HEK293 (cell line): ENCODE data around the gene RPAP3.

Experiments
- CTCF ChIA-PET: fragments of 350-600 bp; formaldehyde crosslinking; extraction: SDS; loops from one replicate; lab custom pipeline; 2021; ENCODE audit warnings: antibody characterized with exemption; lab: Yijun Ruan, JAX
- POLR2A ChIA-PET: fragments of 300-600 bp; formaldehyde crosslinking; extraction: SDS; loops from one replicate; lab custom pipeline; 2020; ENCODE audit warnings: antibody characterized with exemption, inconsistent platforms; lab: Yijun Ruan, JAX
- H3K27ac ChIP-seq: fragments of 200-500 bp; sonication (Bioruptor generic); 2 replicates; pipeline ENCODE4 v1.5.1; 2014; ENCODE audit warnings: low read depth, low read length, control low read depth, inconsistent platforms; ENCODE audit errors: extremely low read depth
- H3K36me3 ChIP-seq, 2 experiments: fragments of 200-500 bp in 1 of 2; sonication (Bioruptor generic) in 1 of 2; 1 replicate in 1 of 2; 2 replicates in 1 of 2; pipeline ENCODE4 v1.5.1; 2014 to 2017; ENCODE audit warnings: inconsistent platforms in 2 of 2, low read length in 2 of 2; ENCODE audit not compliant: control insufficient read depth in 2 of 2, insufficient read depth in 1 of 2
- H3K4me1 ChIP-seq: fragments of 200-500 bp; sonication (Bioruptor generic); 2 replicates; pipeline ENCODE4 v1.5.1; 2014; ENCODE audit warnings: mild to moderate bottlenecking, low read length, inconsistent platforms; ENCODE audit not compliant: control insufficient read depth, insufficient read depth
- H3K4me3 ChIP-seq: 2 replicates; pipeline ENCODE4 v1.5.1; 2011; ENCODE audit warnings: low read depth, mild to moderate bottlenecking, control low read depth, low read length, moderate library complexity
- H3K9me3 ChIP-seq: fragments of 200-500 bp; sonication (Bioruptor generic); 2 replicates; pipeline ENCODE4 v1.5.1; 2014; ENCODE audit warnings: low read depth, low read length, inconsistent platforms; ENCODE audit not compliant: control insufficient read depth, insufficient read depth
- EGR2 ChIP-seq: fragments of 450-650 bp; formaldehyde crosslinking; IDR thresholded peaks from 2 replicates; pipeline ENCODE4 v1.5.1; 2016; ENCODE audit warnings: low read depth, missing biosample characterization, missing genetic modification characterization
- GLI2 ChIP-seq: fragments of 450-650 bp; formaldehyde crosslinking; IDR thresholded peaks from 2 replicates; pipeline ENCODE4; 2017; ENCODE audit warnings: missing biosample characterization, missing genetic modification characterization, low read depth, borderline replicate concordance
- HIC1 ChIP-seq: fragments of 450-650 bp; formaldehyde crosslinking; IDR thresholded peaks from 2 replicates; pipeline ENCODE4 v1.5.1; 2016; ENCODE audit warnings: missing biosample characterization, missing genetic modification characterization
- KLF16 ChIP-seq: fragments of 450-650 bp; formaldehyde crosslinking; IDR thresholded peaks from 2 replicates; pipeline ENCODE4 v1.5.1; 2017; ENCODE audit warnings: missing biosample characterization, missing genetic modification characterization
- SP3 ChIP-seq: fragments of 450-650 bp; formaldehyde crosslinking; IDR thresholded peaks from 2 replicates; pipeline ENCODE4 v1.5.1; 2016; ENCODE audit warnings: missing biosample characterization, missing genetic modification characterization
- ZBTB48 ChIP-seq: fragments of 450-650 bp; formaldehyde crosslinking; IDR thresholded peaks from 2 replicates; pipeline ENCODE4 v1.5.1; 2016; ENCODE audit warnings: missing biosample characterization, missing genetic modification characterization
- ZFHX2 ChIP-seq: fragments of 450-650 bp; formaldehyde crosslinking; conservative IDR thresholded peaks from 2 replicates; pipeline ENCODE4 v1.5.1; 2016; ENCODE audit warnings: missing biosample characterization, missing genetic modification characterization
- ZIC2 ChIP-seq: fragments of 450-650 bp; formaldehyde crosslinking; IDR thresholded peaks from 2 replicates; pipeline ENCODE4 v1.5.1; 2016; ENCODE audit warnings: missing biosample characterization, missing genetic modification characterization
- ZNF140 ChIP-seq: fragments of 450-650 bp; formaldehyde crosslinking; IDR thresholded peaks from 2 replicates; pipeline ENCODE4 v1.5.1; 2016; ENCODE audit warnings: missing biosample characterization, missing genetic modification characterization
- ZNF148 ChIP-seq: fragments of 450-650 bp; formaldehyde crosslinking; IDR thresholded peaks from 2 replicates; pipeline ENCODE4 v1.5.0; 2017; ENCODE audit warnings: missing biosample characterization, missing genetic modification characterization, borderline replicate concordance
- ZNF26 ChIP-seq: fragments of 450-650 bp; formaldehyde crosslinking; IDR thresholded peaks from 2 replicates; pipeline ENCODE4 v1.5.1; 2016; ENCODE audit warnings: missing biosample characterization, missing genetic modification characterization
- ZNF280D ChIP-seq: fragments of 450-650 bp; formaldehyde crosslinking; IDR thresholded peaks from 2 replicates; pipeline ENCODE4 v1.5.1; 2016; ENCODE audit warnings: missing biosample characterization, missing genetic modification characterization
- ZNF350 ChIP-seq: fragments of 450-650 bp; formaldehyde crosslinking; IDR thresholded peaks from 2 replicates; pipeline ENCODE4 v1.5.0; 2017; ENCODE audit warnings: missing biosample characterization, mild to moderate bottlenecking, missing genetic modification characterization
- ZNF549 ChIP-seq: fragments of 450-650 bp; IDR thresholded peaks from 2 replicates; pipeline ENCODE4 v1.5.1; 2018; ENCODE audit warnings: missing biosample characterization, missing genetic modification characterization, mild to moderate bottlenecking, inconsistent platforms, moderate library complexity
- ZNF654 ChIP-seq: fragments of 450-650 bp; formaldehyde crosslinking; IDR thresholded peaks from 2 replicates; pipeline ENCODE4 v1.5.1; 2016; ENCODE audit warnings: low read depth, missing biosample characterization, missing genetic modification characterization
- ZNF777 ChIP-seq: fragments of 450-650 bp; formaldehyde crosslinking; IDR thresholded peaks from 2 replicates; pipeline ENCODE4 v1.5.1; 2017; ENCODE audit warnings: missing biosample characterization, missing genetic modification characterization, borderline replicate concordance
- ZNF785 ChIP-seq: fragments of 450-650 bp; formaldehyde crosslinking; IDR thresholded peaks from 2 replicates; pipeline ENCODE4 v1.5.1; 2016; ENCODE audit warnings: missing biosample characterization, missing genetic modification characterization
- ZNF791 ChIP-seq: fragments of 450-650 bp; formaldehyde crosslinking; IDR thresholded peaks from 2 replicates; pipeline ENCODE4 v1.5.1; 2016; ENCODE audit warnings: missing biosample characterization, missing genetic modification characterization
- ZNF792 ChIP-seq: fragments of 450-650 bp; formaldehyde crosslinking; IDR thresholded peaks from 2 replicates; pipeline ENCODE4 v1.5.1; 2016; ENCODE audit warnings: missing biosample characterization, missing genetic modification characterization

RPAP3 gene

GRCh38 chr12:47746523-47746922 is 40.7 kb upstream of the RPAP3 start:
- peak; percentile 72 for TF ChIP-seq ZFHX2 (tag by site-specific recombination)
- TF ChIP-seq ZNF549 (tag by site-specific recombination), result no peak
- no peak for TF ChIP-seq ZNF785 (tag by site-specific recombination)
- TF ChIP-seq EGR2, result peak; percentile 47; the same call in 1 of the 2 replicates
- TF ChIP-seq GLI2 (tag by site-specific recombination), result no peak
- no peak for TF ChIP-seq ZNF280D (tag by site-specific recombination)
- no peak for TF ChIP-seq ZBTB48
- TF ChIP-seq SP3 (tag by site-specific recombination), result no peak
- TF ChIP-seq ZNF791 (tag by site-specific recombination), result no peak
- TF ChIP-seq ZNF792 (tag by site-specific recombination), result no peak
- H3K27ac ChIP-seq, result no peak overlapping the region
- CTCF ChIA-PET, result interaction anchor here (0.7 to 9.9 kb wide), 5 partner anchors 20 to 90 kb away, joined by 3 to 353 read pairs (median 31); partner anchors contain the start of gene ENDOU
- H3K4me1 ChIP-seq, result no peaks in the 10 kb centered on the region
- H3K36me3 ChIP-seq, result no peaks in the 10 kb centered on the region
- POLR2A ChIA-PET, result no interaction called here
- no peak overlapping the region for H3K4me3 ChIP-seq
- no peaks in the 10 kb centered on the region for H3K9me3 ChIP-seq

- CTCF ChIA-PET, result interaction anchor here (0.7 to 9.9 kb wide), 6 partner anchors 11 to 91 kb away, joined by 3 to 353 read pairs (median 136); partner anchors contain the start of genes ENDOU and RAPGEF3
- Histone ChIP-seq H3K27ac (no peak overlapping the region), H3K36me3 (no peaks in the 10 kb centered on the region), H3K4me1 (no peaks in the 10 kb centered on the region)
- no peak for TF ChIP-seq ZNF654 (tag by site-specific recombination)
- no peak for TF ChIP-seq ZNF26
- TF ChIP-seq ZNF777 (tag by site-specific recombination), result no peak
- no peak for TF ChIP-seq ZNF148 (tag by site-specific recombination)
- TF ChIP-seq HIC1 (tag by site-specific recombination), result no peak
- TF ChIP-seq ZIC2 (tag by site-specific recombination), result peak; percentile 67
- no peak for TF ChIP-seq ZNF140 (tag by site-specific recombination)
- no peak for TF ChIP-seq ZNF350 (tag by site-specific recombination)
- TF ChIP-seq KLF16 (tag by site-specific recombination), result no peak
- TF ChIP-seq, all 188 proteins: peak for 1
- POLR2A ChIA-PET, result no interaction called here
- Histone ChIP-seq H3K9me3 (no peaks in the 10 kb centered on the region), H3K4me3 (no peak overlapping the region)
These were observed 40.2 kb upstream of the RPAP3 start for GRCh38 chr12:47746073-47746472.
